Upper lobe of right lung (tissue), 1 donor: Measurements from ENCODE around the gene GABRP. TPM values are rescaled to one million over a fixed set of nuclear protein-coding genes. Genes with fewer than 3 reads are reported as not detected.

Experiments used
- ATAC-seq: fragments of 200-7000 bp; cut with Tn5 transposase; one replicate; pipeline ENCODE4 v1.9.1; 2020; ENCODE audit warnings: mild to moderate bottlenecking, moderate library complexity
- DNase-seq: peaks from one replicate; pipeline ENCODE4 v3.0.0-alpha.2; 2020
- H3K27ac ChIP-seq: fragments of 200-600 bp; one replicate; pipeline ENCODE4 v1.8.0; 2022
- H3K27me3 ChIP-seq: fragments of 200-600 bp; one replicate; pipeline ENCODE4 v1.8.0; 2022; ENCODE audit warnings: mild to moderate bottlenecking
- H3K36me3 ChIP-seq: fragments of 200-600 bp; one replicate; pipeline ENCODE4 v1.8.0; 2022
- H3K4me1 ChIP-seq: fragments of 200-600 bp; one replicate; pipeline ENCODE4 v1.8.0; 2022
- H3K4me3 ChIP-seq: fragments of 200-600 bp; one replicate; pipeline ENCODE4 v1.8.0; 2022; ENCODE audit warnings: mild to moderate bottlenecking
- H3K9me3 ChIP-seq: fragments of 200-600 bp; one replicate; pipeline ENCODE4 v1.8.0; 2022
- intact Hi-C: fragments of 100-400 bp; cut with DNase I; formaldehyde crosslinking; loops from one replicate; pipeline ENCODE4 v1.11.0; 2022
- total RNA-seq: library from RNA; stranded (reverse); fragmentation: NEBNext Ultra II Directional; extraction: Animal tissue kit (Norgen Biotek cat#: 25700); gene quantifications from one replicate; pipeline ENCODE4 v1.2.1, GENCODE V29; 2021
- TF ChIP-seq, protein P1 (sequence below): fragments of 200-600 bp; IDR thresholded peaks from one replicate; pipeline ENCODE4 v1.8.0; 2022; ENCODE audit warnings: antibody characterized with exemption
- donor health status: DM: no; HTN: yes; CAD: no; lungs with severe emphysema.

The GABRP gene
- total RNA-seq, 1 donor from 2014 or later, result not detected

GRCh38 chr5:170854566-170854965, 71.0 kb downstream of the GABRP start:
- Histone ChIP-seq H3K27me3 (no peaks in the 10 kb centered on the region), H3K27ac (no peak overlapping the region), H3K4me1 (no peaks in the 10 kb centered on the region), H3K4me3 (no peak overlapping the region), H3K9me3 (no peaks in the 10 kb centered on the region), H3K36me3 (no peaks in the 10 kb centered on the region)
- no peak for ATAC-seq
- no peak for DNase-seq
- intact Hi-C loops, result no loop called here
- TF ChIP-seq, protein P1, sequence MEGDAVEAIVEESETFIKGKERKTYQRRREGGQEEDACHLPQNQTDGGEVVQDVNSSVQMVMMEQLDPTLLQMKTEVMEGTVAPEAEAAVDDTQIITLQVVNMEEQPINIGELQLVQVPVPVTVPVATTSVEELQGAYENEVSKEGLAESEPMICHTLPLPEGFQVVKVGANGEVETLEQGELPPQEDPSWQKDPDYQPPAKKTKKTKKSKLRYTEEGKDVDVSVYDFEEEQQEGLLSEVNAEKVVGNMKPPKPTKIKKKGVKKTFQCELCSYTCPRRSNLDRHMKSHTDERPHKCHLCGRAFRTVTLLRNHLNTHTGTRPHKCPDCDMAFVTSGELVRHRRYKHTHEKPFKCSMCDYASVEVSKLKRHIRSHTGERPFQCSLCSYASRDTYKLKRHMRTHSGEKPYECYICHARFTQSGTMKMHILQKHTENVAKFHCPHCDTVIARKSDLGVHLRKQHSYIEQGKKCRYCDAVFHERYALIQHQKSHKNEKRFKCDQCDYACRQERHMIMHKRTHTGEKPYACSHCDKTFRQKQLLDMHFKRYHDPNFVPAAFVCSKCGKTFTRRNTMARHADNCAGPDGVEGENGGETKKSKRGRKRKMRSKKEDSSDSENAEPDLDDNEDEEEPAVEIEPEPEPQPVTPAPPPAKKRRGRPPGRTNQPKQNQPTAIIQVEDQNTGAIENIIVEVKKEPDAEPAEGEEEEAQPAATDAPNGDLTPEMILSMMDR, result no peak

- H3K9me3 ChIP-seq, result peaks cover 8% of the 10 kb centered on the region
- H3K36me3 ChIP-seq, result no peaks in the 10 kb centered on the region
- H3K4me3 ChIP-seq, result no peak overlapping the region
- no peak overlapping the region for H3K27ac ChIP-seq
- intact Hi-C loops, result no loop called here
- no peaks in the 10 kb centered on the region for H3K4me1 ChIP-seq
- no peaks in the 10 kb centered on the region for H3K27me3 ChIP-seq
- DNase-seq (no peak), ATAC-seq (no peak)
- TF ChIP-seq, protein P1, result no peak
These were observed 73.5 kb downstream of the GABRP start for GRCh38 chr5:170857066-170857465.

GRCh38 chr5:170860415-170860814, 76.9 kb downstream of the GABRP start:
- intact Hi-C loops, result no loop called here
- no peak for DNase-seq
- H3K27me3 ChIP-seq, result no peaks in the 10 kb centered on the region

DNA sequence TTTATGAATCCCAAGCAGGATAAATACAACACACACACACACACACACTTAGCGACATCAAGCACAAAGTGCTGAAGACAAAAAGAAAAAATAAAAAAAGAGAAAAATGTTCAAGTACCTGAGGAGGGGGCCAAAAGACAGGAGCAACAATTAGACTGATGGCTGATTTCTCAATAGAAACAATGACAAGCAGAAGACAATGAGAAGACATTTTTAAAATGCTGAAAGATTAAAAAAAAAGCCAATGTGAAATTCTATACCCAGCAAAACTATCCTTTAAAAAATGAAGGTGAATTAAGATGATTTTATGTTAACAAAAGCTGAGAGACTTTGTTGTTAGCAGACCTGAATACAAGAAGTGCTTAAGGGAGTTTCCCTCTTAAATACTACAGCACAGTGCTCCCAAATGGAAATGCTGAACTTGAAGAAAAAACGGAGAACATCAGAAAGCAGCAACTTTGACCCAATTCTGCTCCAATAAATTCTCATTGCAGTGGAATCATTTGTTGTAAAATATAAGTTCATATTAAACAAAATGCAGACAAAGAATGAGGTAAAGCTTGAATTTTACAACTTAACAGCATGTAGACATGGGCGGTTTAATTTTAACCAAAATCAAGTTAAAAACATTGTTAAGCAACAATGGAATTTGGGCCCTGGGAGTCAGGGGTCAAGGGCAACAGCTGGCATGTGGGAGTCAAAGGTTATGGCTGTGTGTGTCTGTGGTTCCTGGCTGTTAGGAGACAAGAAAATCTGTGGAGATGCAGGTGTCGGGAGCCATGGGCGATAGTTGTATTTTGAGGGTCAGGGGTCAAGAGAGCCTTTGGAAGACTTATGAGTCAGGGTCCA, 77.5 kb downstream of the GABRP start:
- Histone ChIP-seq H3K9me3 (peaks cover 8% of the 10 kb centered on the region), H3K4me1 (no peaks in the 10 kb centered on the region), H3K27ac (no peak overlapping the region), H3K4me3 (peak overlapping the region; percentile 60), H3K36me3 (no peaks in the 10 kb centered on the region), H3K27me3 (no peaks in the 10 kb centered on the region)
- intact Hi-C loops, result no loop called here
- TF ChIP-seq, protein P1, result no peak
- ATAC-seq, result no peak
- no peak for DNase-seq

More at GRCh38 chr5:170860415-170860814, 76.9 kb downstream of the GABRP start:
- no peak overlapping the region for H3K27ac ChIP-seq
- ATAC-seq, result no peak
- no peak overlapping the region for H3K4me3 ChIP-seq
- H3K4me1 ChIP-seq, result no peaks in the 10 kb centered on the region
- TF ChIP-seq, protein P1, result no peak
- H3K9me3 ChIP-seq, result peaks cover 8% of the 10 kb centered on the region
- H3K36me3 ChIP-seq, result no peaks in the 10 kb centered on the region

GRCh38 chr5:170861667-170861916, 78.1 kb downstream of the GABRP start:
- Histone ChIP-seq H3K27me3 (no peaks in the 10 kb centered on the region), H3K27ac (no peak overlapping the region), H3K4me1 (no peaks in the 10 kb centered on the region), H3K4me3 (peak overlapping the region; percentile 60), H3K36me3 (no peaks in the 10 kb centered on the region), H3K9me3 (peaks cover 8% of the 10 kb centered on the region)
- ATAC-seq, result no peak
- TF ChIP-seq, protein P1, result no peak
- intact Hi-C loops, result no loop called here
- no peak for DNase-seq
